Neural progenitor cell (in vitro differentiated cells): ENCODE data around the gene HERC2. TPM values are rescaled to one million over a fixed set of nuclear protein-coding genes. Genes with fewer than 3 reads are reported as not detected.

Experiments used
- DNase-seq: peaks from one replicate; pipeline ENCODE4 v3.0.0-alpha.2; 2016; ENCODE audit warnings: low spot score
- H2AFZ ChIP-seq: fragments of 200-600 bp; sonication (generic); replicated peaks from 2 replicates; pipeline ENCODE4 v1.6.1; 2016; ENCODE audit warnings: antibody characterized with exemption
- H3F3A ChIP-seq: fragments of 200-600 bp; sonication (generic); 2 replicates; pipeline ENCODE4 v1.6.1; 2016; ENCODE audit warnings: antibody characterized with exemption, low read depth
- H3K27ac ChIP-seq: fragments of 200-600 bp; sonication (generic); 2 replicates; pipeline ENCODE4 v1.5.1; 2016; ENCODE audit warnings: mild to moderate bottlenecking
- H3K27me3 ChIP-seq: fragments of 200-600 bp; sonication (generic); 2 replicates; pipeline ENCODE4 v1.6.1; 2016; ENCODE audit warnings: mild to moderate bottlenecking, moderate library complexity
- H3K36me3 ChIP-seq: fragments of 200-600 bp; sonication (generic); 2 replicates; pipeline ENCODE4 v1.5.1; 2016
- H3K4me1 ChIP-seq: fragments of 200-600 bp; sonication (generic); 2 replicates; pipeline ENCODE4 v1.6.1; 2016; ENCODE audit warnings: mixed run types
- H3K4me2 ChIP-seq: fragments of 200-600 bp; sonication (generic); 2 replicates; pipeline ENCODE4 v1.6.1; 2016
- H3K4me3 ChIP-seq: fragments of 200-600 bp; sonication (generic); 2 replicates; pipeline ENCODE4 v1.5.1; 2016
- H3K79me2 ChIP-seq: fragments of 200-600 bp; sonication (generic); 2 replicates; pipeline ENCODE4 v1.6.1; 2016; ENCODE audit warnings: low read depth
- H3K9ac ChIP-seq: fragments of 200-600 bp; sonication (generic); 2 replicates; pipeline ENCODE4 v1.6.1; 2016
- H3K9me3 ChIP-seq: fragments of 200-600 bp; sonication (generic); 2 replicates; pipeline ENCODE4 v1.5.1; 2016; ENCODE audit warnings: low read depth
- H4K20me1 ChIP-seq: fragments of 200-600 bp; sonication (generic); 2 replicates; pipeline ENCODE4 v1.6.1; 2016; ENCODE audit warnings: low read depth
- H3K27ac Mint-ChIP-seq: 3 replicates; pipeline ENCODE4 v1.8.0; 2021; ENCODE audit warnings: mixed read lengths
- H3K27me3 Mint-ChIP-seq: 2 replicates; pipeline ENCODE4 v1.8.0; 2022; ENCODE audit warnings: low read depth, mild to moderate bottlenecking, inconsistent platforms, moderate library complexity, mixed read lengths; ENCODE audit not compliant: insufficient read depth
- H3K36me3 Mint-ChIP-seq: 3 replicates; pipeline ENCODE4 v1.8.0; 2021; ENCODE audit warnings: mixed read lengths
- H3K4me1 Mint-ChIP-seq: 3 replicates; pipeline ENCODE4 v1.8.0; 2021; ENCODE audit warnings: mixed read lengths
- H3K4me3 Mint-ChIP-seq: 3 replicates; pipeline ENCODE4 v1.8.0; 2021; ENCODE audit warnings: mild to moderate bottlenecking, moderate library complexity, mixed read lengths
- H3K9me3 Mint-ChIP-seq: 3 replicates; pipeline ENCODE4 v1.8.0; 2020; ENCODE audit warnings: mixed read lengths
- EZH2 ChIP-seq: fragments of 200-600 bp; sonication (generic); IDR thresholded peaks from 2 replicates; pipeline ENCODE4 v1.6.1; 2017; ENCODE audit warnings: antibody characterized with exemption, mild to moderate bottlenecking, moderate library complexity
- EZH2phosphoT487 ChIP-seq: fragments of 200-600 bp; sonication (generic); IDR thresholded peaks from 2 replicates; pipeline ENCODE4 v1.6.1; 2017; ENCODE audit warnings: antibody characterized with exemption
- total RNA-seq: library from RNA; depleted of rRNA; stranded (reverse); fragments of >200 nt; gene quantifications from 2 replicates; pipeline ENCODE4 v1.2.3, GENCODE V29; 2015; ENCODE audit warnings: low replicate concordance
- TF ChIP-seq, protein P1 (sequence below): fragments of 200-600 bp; sonication (generic); IDR thresholded peaks from 2 replicates; pipeline ENCODE4 v1.5.1; 2017; ENCODE audit warnings: antibody characterized with exemption, mild to moderate bottlenecking

Gene HERC2
- total RNA-seq, 1 donor from 2014 or later = 15.3 TPM

DNA sequence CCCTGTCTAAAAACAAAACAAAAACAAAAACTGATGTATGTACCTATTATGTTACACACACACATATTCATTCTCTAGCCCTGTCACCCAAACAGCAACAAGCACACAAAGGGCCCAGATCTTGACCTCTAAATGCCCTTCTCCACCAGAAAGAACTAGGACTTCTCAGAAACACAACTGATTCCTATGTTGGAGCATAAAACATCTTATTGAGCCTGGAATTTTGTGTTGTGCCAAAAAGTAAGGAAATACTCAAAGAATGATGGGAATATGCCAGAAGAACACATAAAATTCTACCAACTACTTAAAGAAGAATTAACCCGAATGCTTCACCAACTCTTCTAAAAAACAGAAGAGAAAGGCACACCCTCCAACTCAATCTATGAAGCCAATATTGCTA lies 156.2 kb downstream of the HERC2 start:
- H3F3A ChIP-seq = peaks cover 16% of the 10 kb centered on the region
- no peaks in the 10 kb centered on the region for H4K20me1 ChIP-seq
- no peak for DNase-seq
- Mint-ChIP-seq H3K36me3 (peaks cover 62% of the 10 kb centered on the region), H3K27me3 (peaks cover 4% of the 10 kb centered on the region), H3K4me3 (no peak overlapping the region), H3K9me3 (peaks cover 2% of the 10 kb centered on the region), H3K4me1 (peaks cover 8% of the 10 kb centered on the region), H3K27ac (no peak overlapping the region)
- H3K4me2 ChIP-seq = no peak overlapping the region
- no peaks in the 10 kb centered on the region for H3K79me2 ChIP-seq
- peaks cover 10% of the 10 kb centered on the region for H3K36me3 ChIP-seq
- H3K4me1 ChIP-seq = peaks cover 21% of the 10 kb centered on the region
- no peak overlapping the region for H3K4me3 ChIP-seq
- H3K27me3 ChIP-seq = no peaks in the 10 kb centered on the region
- no peak overlapping the region for H3K27ac ChIP-seq
- no peak overlapping the region for H3K9ac ChIP-seq
- TF ChIP-seq, protein P1, sequence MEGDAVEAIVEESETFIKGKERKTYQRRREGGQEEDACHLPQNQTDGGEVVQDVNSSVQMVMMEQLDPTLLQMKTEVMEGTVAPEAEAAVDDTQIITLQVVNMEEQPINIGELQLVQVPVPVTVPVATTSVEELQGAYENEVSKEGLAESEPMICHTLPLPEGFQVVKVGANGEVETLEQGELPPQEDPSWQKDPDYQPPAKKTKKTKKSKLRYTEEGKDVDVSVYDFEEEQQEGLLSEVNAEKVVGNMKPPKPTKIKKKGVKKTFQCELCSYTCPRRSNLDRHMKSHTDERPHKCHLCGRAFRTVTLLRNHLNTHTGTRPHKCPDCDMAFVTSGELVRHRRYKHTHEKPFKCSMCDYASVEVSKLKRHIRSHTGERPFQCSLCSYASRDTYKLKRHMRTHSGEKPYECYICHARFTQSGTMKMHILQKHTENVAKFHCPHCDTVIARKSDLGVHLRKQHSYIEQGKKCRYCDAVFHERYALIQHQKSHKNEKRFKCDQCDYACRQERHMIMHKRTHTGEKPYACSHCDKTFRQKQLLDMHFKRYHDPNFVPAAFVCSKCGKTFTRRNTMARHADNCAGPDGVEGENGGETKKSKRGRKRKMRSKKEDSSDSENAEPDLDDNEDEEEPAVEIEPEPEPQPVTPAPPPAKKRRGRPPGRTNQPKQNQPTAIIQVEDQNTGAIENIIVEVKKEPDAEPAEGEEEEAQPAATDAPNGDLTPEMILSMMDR = no peak
- TF ChIP-seq EZH2phosphoT487 = no peak
- H3K9me3 ChIP-seq = peaks cover 2% of the 10 kb centered on the region
- H2AFZ ChIP-seq = no peak overlapping the region

GRCh38 chr15:28164876-28165275 lies 157.1 kb downstream of the HERC2 start:
- H3K9ac ChIP-seq = no peak overlapping the region
- Mint-ChIP-seq H3K27ac (no peak overlapping the region), H3K4me3 (no peak overlapping the region), H3K4me1 (peaks cover 8% of the 10 kb centered on the region), H3K36me3 (peaks cover 69% of the 10 kb centered on the region), H3K27me3 (peaks cover 4% of the 10 kb centered on the region), H3K9me3 (peaks cover 4% of the 10 kb centered on the region)
- H4K20me1 ChIP-seq = no peaks in the 10 kb centered on the region
- H3K79me2 ChIP-seq = no peaks in the 10 kb centered on the region
- H2AFZ ChIP-seq = no peak overlapping the region
- no peaks in the 10 kb centered on the region for H3K27me3 ChIP-seq
- H3F3A ChIP-seq = peaks cover 16% of the 10 kb centered on the region
- no peak for DNase-seq
- H3K9me3 ChIP-seq = peaks cover 3% of the 10 kb centered on the region
- no peak overlapping the region for H3K4me3 ChIP-seq
- peaks cover 10% of the 10 kb centered on the region for H3K36me3 ChIP-seq
- TF ChIP-seq EZH2 (no peak), EZH2phosphoT487 (no peak)
- TF ChIP-seq, protein P1 = no peak
- peaks cover 21% of the 10 kb centered on the region for H3K4me1 ChIP-seq
- no peak overlapping the region for H3K27ac ChIP-seq
- H3K4me2 ChIP-seq = no peak overlapping the region

DNA sequence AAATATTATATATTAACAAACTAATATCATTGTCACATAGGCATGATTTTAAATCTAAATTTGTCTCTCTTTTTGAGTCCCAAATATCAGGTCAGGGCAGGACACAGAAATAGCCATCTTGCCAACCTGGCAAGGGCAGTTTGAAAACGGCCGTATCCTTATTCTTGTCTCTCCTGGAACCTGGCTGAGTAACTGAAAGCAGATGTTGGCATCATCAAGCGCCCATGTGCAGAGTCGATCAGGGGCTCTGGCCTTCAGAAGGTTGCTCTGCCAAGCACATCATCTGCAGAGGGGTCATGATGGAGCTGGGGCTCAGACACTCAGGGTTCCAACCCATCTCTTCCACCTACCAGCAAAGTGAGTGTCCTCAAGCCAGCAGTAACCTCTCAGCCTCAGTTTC lies 167.7 kb downstream of the HERC2 start:
- H3K79me2 ChIP-seq = peaks cover 19% of the 10 kb centered on the region
- no peak overlapping the region for H2AFZ ChIP-seq
- H3K4me1 ChIP-seq = no peaks in the 10 kb centered on the region
- no peaks in the 10 kb centered on the region for H4K20me1 ChIP-seq
- H3K9me3 Mint-ChIP-seq = peaks cover 27% of the 10 kb centered on the region
- no peaks in the 10 kb centered on the region for H3K36me3 ChIP-seq
- H3K9ac ChIP-seq = no peak overlapping the region
- H3K27ac Mint-ChIP-seq = no peak overlapping the region
- H3K4me1 Mint-ChIP-seq = no peaks in the 10 kb centered on the region
- no peak overlapping the region for H3K4me2 ChIP-seq
- no peaks in the 10 kb centered on the region for H3K27me3 ChIP-seq
- H3F3A ChIP-seq = no peaks in the 10 kb centered on the region
- H3K9me3 ChIP-seq = no peaks in the 10 kb centered on the region
- DNase-seq = no peak
- H3K4me3 ChIP-seq = no peak overlapping the region
- peaks cover 3% of the 10 kb centered on the region for H3K27me3 Mint-ChIP-seq
- H3K4me3 Mint-ChIP-seq = no peak overlapping the region
- no peak overlapping the region for H3K27ac ChIP-seq
- TF ChIP-seq EZH2phosphoT487 (no peak), EZH2 (no peak)
- TF ChIP-seq, protein P1 = no peak
- H3K36me3 Mint-ChIP-seq = peaks cover 51% of the 10 kb centered on the region
